GM12873 (cell line): ENCODE measurements around the gene EDIL3.

Experiments used
- CTCF ChIP-seq: IDR thresholded peaks from 2 replicates; pipeline ENCODE4 v1.5.1; 2012; ENCODE audit warnings: low read depth, mild to moderate bottlenecking, moderate library complexity, low read length, control low read depth; ENCODE audit not compliant: insufficient read depth; ENCODE audit errors: missing control alignments

Gene EDIL3

GRCh38 chr5:84361572-84361971, 23.1 kb downstream of the EDIL3 start:
- TF ChIP-seq CTCF, result no peak

DNA sequence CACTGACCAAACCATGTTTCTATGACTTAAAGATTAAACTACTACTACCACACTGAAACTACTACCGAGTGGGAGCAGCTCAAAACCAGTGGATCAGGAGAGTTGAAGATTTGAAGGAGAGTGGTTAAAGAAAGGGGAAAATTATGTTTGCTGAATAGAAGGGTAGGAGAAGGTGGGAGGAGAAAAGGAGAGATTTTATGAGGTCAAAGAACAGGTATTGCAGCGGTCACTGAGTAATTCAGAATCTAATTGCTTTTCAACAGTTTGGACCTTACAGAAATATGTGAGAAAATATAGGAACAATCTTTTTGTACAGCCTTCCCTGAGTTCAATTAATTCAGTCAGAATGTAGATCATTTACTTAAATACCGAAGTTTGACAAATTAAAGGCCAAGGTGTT, 24.6 kb downstream of the EDIL3 start:
- no peak for TF ChIP-seq CTCF

GRCh38 chr5:84354101-84354500, 30.6 kb downstream of the EDIL3 start:
- TF ChIP-seq CTCF, result no peak

DNA sequence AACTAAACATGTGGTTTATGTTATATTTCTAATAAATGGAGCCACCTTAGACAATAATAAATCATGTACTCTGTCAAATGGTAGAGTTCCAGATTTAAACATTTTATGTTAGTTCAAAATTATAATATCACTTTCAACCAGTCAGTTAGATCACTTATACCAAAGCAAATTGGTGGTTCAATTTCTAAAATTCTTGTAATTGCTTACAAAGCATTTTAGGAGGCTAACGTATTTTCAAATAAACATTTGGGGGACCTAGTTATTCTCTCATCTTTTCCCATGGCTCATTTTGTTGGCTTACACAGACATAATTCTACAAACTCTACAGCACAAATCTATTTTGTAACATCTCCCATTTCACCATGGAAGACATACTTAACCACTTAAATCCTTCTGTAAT, 39.9 kb downstream of the EDIL3 start:
- no peak for TF ChIP-seq CTCF

GRCh38 chr5:84343171-84343570, 41.5 kb downstream of the EDIL3 start:
- no peak for TF ChIP-seq CTCF

DNA sequence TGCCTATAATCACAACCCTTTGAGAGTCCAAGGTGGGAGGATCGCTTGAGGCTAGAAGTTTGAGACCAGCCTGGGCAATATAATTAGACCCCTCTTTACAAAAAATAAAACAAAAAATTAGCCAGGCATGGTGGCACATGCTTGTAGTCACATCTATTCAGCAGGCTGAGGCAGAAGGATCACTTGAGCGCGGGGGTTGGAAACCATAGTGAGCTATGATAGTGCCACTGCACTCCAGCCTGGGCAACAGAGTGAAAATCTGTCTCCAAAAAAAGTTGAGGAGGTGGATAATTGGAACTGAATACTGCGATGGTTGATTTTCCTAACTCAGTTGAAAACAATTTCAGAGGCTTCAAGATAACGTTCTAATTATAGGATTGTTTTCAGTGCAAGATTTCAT, 52.6 kb downstream of the EDIL3 start:
- no peak for TF ChIP-seq CTCF

DNA sequence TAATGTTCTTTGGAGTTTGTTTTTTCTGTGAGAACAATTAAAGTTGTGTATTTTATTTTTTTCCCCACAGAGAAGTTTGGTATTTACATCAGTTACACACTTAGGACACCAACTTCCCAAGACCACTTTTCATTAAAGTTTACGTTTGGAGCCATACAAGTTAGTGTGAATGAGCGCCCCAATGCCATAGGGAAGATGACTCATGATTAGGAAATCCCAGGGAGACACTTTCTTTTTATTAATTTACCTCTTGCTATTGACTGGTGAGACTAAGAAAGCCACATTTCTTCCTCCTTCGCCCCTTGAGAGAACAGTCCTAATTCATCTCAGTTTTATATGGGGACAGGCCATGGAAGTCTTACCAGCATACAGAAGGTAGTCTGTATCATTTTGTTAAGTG, 57.1 kb downstream of the EDIL3 start:
- TF ChIP-seq CTCF, result no peak

GRCh38 chr5:84322646-84323045, 62.0 kb downstream of the EDIL3 start:
- no peak for TF ChIP-seq CTCF
